GM12892 (cell line): ENCODE measurements around the gene DLGAP5.

Source experiments
- POLR2A ChIP-seq: IDR thresholded peaks from 2 replicates; pipeline ENCODE4 v1.6.1; 2011; ENCODE audit warnings: low read depth, low read length, control low read depth
- POLR2AphosphoS5 ChIP-seq: IDR thresholded peaks from 2 replicates; pipeline ENCODE4 v1.6.1; 2011; ENCODE audit warnings: low read depth, low read length, control low read depth
- TAF1 ChIP-seq: IDR thresholded peaks from 2 replicates; pipeline ENCODE4 v1.6.1; 2011; ENCODE audit warnings: low read depth, mild to moderate bottlenecking, control low read depth, low read length, borderline replicate concordance

GRCh38 chr14:55098561-55098898, 92.9 kb downstream of the DLGAP5 start:
- TF ChIP-seq TAF1 (no peak), POLR2AphosphoS5 (no peak), POLR2A (no peak)
